ENCODE measurements around the gene TMEM108.

TMEM108 gene

DNA sequence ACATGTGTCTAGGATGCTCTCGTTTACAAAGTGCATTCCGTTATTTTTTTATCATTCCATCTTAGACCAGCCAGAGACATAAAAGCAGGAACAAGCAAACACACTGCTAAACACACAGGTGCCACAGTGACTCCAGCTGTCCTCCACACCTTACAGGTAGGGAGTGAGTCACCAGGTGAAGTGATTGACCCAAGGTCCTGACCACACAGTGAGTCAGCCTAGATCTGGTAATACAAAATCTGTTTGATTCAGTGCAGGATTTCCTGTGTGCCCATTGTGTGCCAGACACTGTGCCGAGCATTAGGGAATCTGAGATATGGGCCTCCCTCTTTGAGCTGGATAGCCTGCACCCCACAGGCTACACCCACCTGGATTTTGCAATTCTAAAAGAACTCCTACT, 345.0 kb downstream of the TMEM108 start:
- H3K9me3 Mint-ChIP-seq: no peaks in the 10 kb centered on the region
- H3K27ac Mint-ChIP-seq: no peak overlapping the region
- no peaks in the 10 kb centered on the region for H3K27me3 Mint-ChIP-seq
- H3K4me3 Mint-ChIP-seq: no peak overlapping the region
- no peaks in the 10 kb centered on the region for H3K4me1 Mint-ChIP-seq (ENCODE audit: low read depth)
- H3K36me3 Mint-ChIP-seq (ENCODE audit: low read depth): no peaks in the 10 kb centered on the region

DNA sequence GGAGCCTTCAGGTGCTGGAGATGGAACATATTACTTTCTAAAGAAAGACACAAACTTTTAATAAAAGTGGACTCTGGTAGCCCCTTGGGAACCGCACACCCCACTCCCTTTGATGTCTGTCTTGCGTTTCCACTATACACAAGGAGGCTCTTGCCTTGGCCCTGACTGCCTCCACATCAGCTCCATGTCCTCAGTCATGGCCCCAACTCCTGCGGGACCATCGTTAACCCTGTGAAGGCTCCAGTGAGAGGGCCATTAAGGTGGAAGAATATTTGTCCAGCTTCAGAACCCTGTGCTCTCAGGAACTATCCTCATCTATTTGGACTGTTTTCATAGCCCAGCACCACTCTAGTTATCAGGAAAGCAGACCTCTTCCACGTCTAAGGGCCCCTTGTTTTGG, 345.6 kb downstream of the TMEM108 start:
- Mint-ChIP-seq H3K4me3 (no peak overlapping the region), H3K36me3 (ENCODE audit: low read depth) (no peaks in the 10 kb centered on the region), H3K27ac (no peak overlapping the region), H3K27me3 (no peaks in the 10 kb centered on the region), H3K4me1 (ENCODE audit: low read depth) (no peaks in the 10 kb centered on the region), H3K9me3 (no peaks in the 10 kb centered on the region)

DNA sequence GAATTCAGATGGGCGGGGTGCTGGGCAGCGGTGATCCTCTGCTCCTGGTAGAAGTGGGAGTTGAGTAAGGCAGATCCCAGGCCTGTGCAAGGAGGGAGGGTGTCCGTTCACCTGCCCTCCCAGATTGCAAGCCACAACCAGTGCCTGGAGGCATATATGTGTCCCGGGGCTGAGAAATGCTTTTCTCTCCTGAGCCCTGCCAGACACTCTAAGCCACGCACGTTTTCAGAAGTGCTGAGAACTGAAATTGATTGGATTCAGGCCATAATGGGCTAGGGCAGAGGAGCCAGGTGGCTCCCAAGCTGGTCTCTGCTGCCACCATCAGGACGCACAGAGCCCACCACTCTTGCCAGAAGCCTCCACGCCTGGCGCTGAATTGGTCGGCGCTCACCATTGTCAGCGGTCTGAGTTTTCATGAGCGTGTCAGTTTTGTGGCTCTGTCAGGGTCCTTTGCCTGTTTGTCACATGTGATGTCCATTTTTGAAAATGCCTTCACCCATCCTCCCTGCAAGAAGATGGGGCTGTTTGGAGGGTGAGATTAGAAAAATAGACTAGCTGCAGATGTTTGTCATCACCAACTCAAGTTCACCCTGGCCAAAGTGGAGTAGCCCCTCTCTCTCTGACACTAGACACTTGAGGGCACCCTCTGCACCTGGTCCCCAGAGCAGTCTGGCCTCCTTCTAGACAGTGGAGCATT, 346.3 kb downstream of the TMEM108 start:
- no peaks in the 10 kb centered on the region for H3K9me3 Mint-ChIP-seq
- H3K4me3 Mint-ChIP-seq: no peak overlapping the region
- H3K27me3 Mint-ChIP-seq: no peaks in the 10 kb centered on the region
- no peaks in the 10 kb centered on the region for H3K36me3 Mint-ChIP-seq (ENCODE audit: low read depth)
- no peak overlapping the region for H3K27ac Mint-ChIP-seq
- H3K4me1 Mint-ChIP-seq (ENCODE audit: low read depth): no peaks in the 10 kb centered on the region

DNA sequence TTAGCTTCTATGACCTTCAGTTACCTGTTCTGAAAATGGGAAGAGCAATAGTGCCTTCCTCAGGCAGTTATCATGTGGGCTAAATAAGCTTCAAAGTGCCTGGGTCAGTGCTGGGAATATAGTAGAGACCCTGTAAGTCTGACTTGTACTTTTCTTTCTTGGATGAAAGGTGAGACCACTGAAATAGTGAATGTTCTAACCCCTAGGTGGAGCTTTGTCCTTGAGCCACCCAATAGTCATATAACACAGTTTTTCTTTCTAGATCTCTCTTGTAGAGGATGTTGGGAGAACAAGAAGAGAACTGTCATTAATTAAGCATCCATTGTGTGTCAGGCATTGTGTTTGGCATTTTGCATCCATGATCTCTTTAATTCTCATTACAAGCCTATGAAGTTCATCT, 348.7 kb downstream of the TMEM108 start:
- Mint-ChIP-seq H3K9me3 (no peaks in the 10 kb centered on the region), H3K4me1 (ENCODE audit: low read depth) (no peaks in the 10 kb centered on the region)

DNA sequence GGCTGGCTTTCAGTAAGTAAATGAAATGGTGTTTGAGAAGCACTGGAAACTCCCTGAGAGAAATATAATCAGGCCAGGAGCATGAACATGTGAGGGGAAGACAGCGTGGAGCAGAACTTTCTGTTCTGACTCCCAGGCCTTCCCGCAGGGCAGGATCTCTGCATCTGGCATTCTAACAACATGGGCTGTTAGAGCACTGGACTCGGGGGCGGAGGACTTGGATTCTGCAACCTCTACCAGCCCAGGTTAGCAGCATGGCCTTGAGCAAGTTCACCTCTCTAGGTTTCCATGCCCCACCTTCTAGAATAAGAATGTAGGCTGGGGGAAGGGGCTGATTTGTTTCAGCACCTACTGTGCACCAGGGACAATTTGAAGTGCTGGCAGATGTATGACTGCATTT, 349.1 kb downstream of the TMEM108 start:
- no peaks in the 10 kb centered on the region for H3K36me3 Mint-ChIP-seq (ENCODE audit: low read depth)
- no peaks in the 10 kb centered on the region for H3K4me1 Mint-ChIP-seq (ENCODE audit: low read depth)
- H3K4me3 Mint-ChIP-seq: no peak overlapping the region
- H3K27me3 Mint-ChIP-seq: no peaks in the 10 kb centered on the region
- no peak overlapping the region for H3K27ac Mint-ChIP-seq
- H3K9me3 Mint-ChIP-seq: no peaks in the 10 kb centered on the region

More for the DNA sequence above, 348.7 kb downstream of the TMEM108 start:
- no peaks in the 10 kb centered on the region for H3K27me3 Mint-ChIP-seq
- H3K36me3 Mint-ChIP-seq (ENCODE audit: low read depth): no peaks in the 10 kb centered on the region
- no peak overlapping the region for H3K27ac Mint-ChIP-seq
- H3K4me3 Mint-ChIP-seq: no peak overlapping the region

DNA sequence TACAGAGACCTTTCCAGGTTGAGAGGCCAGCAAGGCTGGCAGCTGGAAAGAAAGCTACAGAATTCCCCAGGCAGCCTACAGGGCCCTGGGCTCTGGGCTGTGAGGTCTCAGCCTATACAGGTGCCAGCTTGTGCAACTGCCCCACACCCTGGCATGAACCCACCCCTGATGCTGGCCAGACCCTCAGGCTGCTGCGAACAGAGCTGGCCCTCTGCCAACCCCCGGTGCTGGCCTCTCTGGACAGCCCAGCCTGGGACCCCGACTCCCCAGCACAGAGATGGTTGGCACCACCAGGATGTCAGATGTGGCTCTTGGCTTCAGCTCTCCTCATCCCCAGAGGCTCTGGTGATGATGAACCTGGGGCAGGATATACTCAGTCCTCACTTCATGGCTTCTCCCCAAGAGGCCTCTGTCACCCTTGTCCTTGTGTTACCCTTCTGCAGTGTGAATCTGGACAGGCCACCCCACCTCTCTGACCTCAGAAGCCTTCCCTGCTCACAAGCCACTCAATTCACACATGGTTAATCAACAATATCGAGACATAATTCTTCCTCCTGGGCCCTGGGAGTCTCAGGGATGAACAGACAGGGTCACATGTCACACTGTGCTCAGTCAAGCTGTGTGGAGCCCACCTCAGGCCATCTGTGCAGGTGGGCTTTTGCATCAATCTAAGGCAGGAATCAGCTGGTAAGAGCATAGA, 350.7 kb downstream of the TMEM108 start:
- Mint-ChIP-seq H3K27me3 (no peaks in the 10 kb centered on the region), H3K4me3 (no peak overlapping the region), H3K9me3 (no peaks in the 10 kb centered on the region), H3K36me3 (ENCODE audit: low read depth) (no peaks in the 10 kb centered on the region), H3K27ac (no peak overlapping the region), H3K4me1 (ENCODE audit: low read depth) (no peaks in the 10 kb centered on the region)

DNA sequence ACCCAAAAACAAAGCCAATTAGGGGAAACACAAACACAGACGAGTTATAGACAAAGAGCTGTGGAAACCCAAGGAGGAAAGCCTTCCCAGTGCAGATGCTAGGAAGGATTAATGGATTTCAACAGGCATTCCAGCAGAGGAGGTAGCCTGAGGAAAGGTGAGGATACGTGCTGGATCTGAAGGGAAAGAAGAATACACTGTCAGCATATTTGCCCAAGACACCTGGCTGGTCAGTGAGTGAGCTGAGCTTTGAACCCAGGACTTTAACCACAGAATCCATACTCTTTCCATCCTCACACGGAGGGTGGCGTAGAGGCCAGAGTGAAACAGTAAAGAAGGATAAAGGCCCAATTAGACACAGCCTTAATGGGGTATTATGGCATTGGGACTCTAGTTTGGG, 352.5 kb downstream of the TMEM108 start:
- Mint-ChIP-seq H3K27me3 (no peaks in the 10 kb centered on the region), H3K36me3 (ENCODE audit: low read depth) (no peaks in the 10 kb centered on the region), H3K9me3 (peaks cover 4% of the 10 kb centered on the region), H3K27ac (no peak overlapping the region), H3K4me1 (ENCODE audit: low read depth) (no peaks in the 10 kb centered on the region), H3K4me3 (no peak overlapping the region)

DNA sequence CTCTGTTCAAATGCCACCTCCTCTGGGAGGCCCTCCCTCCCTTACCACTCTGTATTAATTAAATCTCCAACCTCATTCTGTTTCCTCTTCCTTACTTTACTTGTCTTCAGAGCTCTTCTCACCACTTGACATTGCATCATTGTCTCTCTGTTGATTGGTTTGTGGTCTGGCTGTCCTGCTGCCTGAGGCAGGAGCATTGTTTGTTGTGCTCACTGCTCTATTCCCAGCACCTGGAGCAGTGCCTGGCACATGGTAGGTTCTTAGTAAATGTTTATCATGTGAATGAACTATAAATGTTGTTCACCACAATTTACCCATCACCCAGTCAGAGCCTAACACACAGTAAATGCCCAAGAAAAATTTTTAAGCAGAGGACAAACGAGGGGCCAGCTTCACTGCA, 355.0 kb downstream of the TMEM108 start:
- no peak overlapping the region for H3K4me3 Mint-ChIP-seq
- no peaks in the 10 kb centered on the region for H3K36me3 Mint-ChIP-seq (ENCODE audit: low read depth)
- no peak overlapping the region for H3K27ac Mint-ChIP-seq
- peaks cover 4% of the 10 kb centered on the region for H3K9me3 Mint-ChIP-seq
- H3K4me1 Mint-ChIP-seq (ENCODE audit: low read depth): no peaks in the 10 kb centered on the region
- H3K27me3 Mint-ChIP-seq: no peaks in the 10 kb centered on the region

DNA sequence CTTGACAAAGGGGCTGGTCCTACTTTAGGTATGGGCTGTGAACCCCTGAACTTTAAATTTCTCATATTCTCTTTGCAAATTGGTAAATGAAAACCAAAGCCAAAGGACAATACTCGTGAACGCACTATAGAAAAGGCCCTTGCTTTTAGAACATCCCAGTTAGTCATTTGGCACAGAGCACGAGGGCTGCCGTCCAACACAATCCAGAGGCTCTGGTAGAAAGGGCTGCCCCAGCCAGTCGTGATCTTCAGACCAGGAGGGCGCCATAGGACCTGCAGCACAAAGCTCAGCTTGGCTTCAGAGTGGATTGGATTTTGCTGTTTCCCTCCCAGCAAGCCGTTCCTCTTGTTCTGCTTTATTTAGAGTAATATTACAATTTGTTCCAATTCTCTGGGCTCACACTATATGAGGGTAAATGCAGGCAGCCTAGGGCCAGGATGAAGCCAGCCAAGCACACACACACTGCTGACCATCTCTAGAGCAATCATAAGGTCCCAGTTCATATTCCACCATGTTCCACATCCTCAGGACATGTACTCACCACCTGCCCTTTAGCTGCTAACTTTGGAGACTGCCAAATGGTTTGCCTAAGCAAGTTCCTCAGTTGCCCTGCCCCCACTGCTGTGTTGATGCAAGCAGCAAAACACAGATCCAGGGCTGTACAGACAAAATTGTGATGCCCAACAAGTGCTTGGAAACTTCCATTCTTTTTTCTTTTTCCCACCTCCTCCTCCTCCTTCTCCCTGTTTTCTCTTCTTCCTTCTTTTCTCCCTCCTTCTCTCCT, 355.7 kb downstream of the TMEM108 start:
- H3K9me3 Mint-ChIP-seq: peaks cover 4% of the 10 kb centered on the region
- H3K36me3 Mint-ChIP-seq (ENCODE audit: low read depth): no peaks in the 10 kb centered on the region
- H3K27me3 Mint-ChIP-seq: no peaks in the 10 kb centered on the region
- no peak overlapping the region for H3K27ac Mint-ChIP-seq
- H3K4me1 Mint-ChIP-seq (ENCODE audit: low read depth): no peaks in the 10 kb centered on the region
- no peak overlapping the region for H3K4me3 Mint-ChIP-seq

DNA sequence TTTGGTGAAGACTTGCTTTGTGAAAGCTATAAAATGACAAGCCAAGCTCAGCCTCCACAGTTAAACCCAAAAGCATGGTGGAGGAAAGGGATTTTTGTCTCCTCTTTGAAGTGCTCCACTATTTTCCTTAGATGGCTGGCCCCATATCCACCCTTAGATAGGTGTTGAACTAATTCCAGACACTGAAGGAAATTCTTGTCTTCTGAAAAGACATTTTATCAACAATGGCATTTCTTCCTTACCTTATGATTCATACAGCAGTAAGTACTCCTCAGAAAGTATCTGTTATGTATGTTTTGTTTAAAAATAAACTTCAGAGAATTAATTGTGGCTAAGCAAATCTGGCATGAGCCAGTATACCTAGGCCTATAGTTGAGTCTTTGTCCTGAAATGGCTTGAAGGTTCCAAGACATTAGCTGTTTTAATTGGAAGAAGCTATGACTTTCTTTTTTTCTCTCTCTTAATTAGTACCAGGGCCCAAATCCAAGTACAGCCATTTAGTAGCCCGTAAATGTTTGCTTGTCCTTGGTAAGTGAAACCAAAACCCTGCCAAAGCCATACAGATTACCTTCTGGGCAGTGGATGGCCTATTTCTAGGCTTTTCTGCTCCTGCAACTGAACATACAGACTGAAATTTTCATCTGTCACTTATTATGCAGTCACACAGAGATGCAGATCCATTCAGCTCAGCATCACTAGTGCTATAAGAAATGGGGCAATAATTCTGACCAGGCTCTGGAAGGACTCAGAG, 356.5 kb downstream of the TMEM108 start:
- H3K27me3 Mint-ChIP-seq: no peaks in the 10 kb centered on the region
- H3K4me1 Mint-ChIP-seq (ENCODE audit: low read depth): no peaks in the 10 kb centered on the region
- no peak overlapping the region for H3K27ac Mint-ChIP-seq
- H3K4me3 Mint-ChIP-seq: no peak overlapping the region
- peaks cover 4% of the 10 kb centered on the region for H3K9me3 Mint-ChIP-seq
- no peaks in the 10 kb centered on the region for H3K36me3 Mint-ChIP-seq (ENCODE audit: low read depth)

DNA sequence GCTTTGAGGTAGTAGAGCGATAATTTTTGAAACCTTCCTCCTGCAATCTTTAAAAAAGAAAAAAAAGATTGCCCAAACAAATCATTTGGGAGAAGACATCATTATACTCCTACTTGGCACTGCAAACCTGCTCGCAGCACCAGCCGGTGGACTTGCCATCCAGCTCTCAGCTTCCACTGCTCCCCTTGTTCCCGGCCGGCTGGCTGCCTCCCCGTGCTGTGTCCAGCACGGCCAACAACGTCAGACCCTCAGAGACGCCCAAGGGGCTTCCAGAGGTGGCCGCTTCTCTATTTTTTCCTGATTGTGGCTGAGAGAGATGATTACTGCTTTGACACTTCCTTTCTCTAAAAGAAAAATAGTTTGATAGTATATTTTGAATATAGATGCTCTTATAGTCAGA, 358.7 kb downstream of the TMEM108 start:
- H3K27me3 Mint-ChIP-seq: no peaks in the 10 kb centered on the region
- H3K4me1 Mint-ChIP-seq (ENCODE audit: low read depth): no peaks in the 10 kb centered on the region
- no peaks in the 10 kb centered on the region for H3K36me3 Mint-ChIP-seq (ENCODE audit: low read depth)
- peaks cover 4% of the 10 kb centered on the region for H3K9me3 Mint-ChIP-seq
- no peak overlapping the region for H3K27ac Mint-ChIP-seq
- no peak overlapping the region for H3K4me3 Mint-ChIP-seq

DNA sequence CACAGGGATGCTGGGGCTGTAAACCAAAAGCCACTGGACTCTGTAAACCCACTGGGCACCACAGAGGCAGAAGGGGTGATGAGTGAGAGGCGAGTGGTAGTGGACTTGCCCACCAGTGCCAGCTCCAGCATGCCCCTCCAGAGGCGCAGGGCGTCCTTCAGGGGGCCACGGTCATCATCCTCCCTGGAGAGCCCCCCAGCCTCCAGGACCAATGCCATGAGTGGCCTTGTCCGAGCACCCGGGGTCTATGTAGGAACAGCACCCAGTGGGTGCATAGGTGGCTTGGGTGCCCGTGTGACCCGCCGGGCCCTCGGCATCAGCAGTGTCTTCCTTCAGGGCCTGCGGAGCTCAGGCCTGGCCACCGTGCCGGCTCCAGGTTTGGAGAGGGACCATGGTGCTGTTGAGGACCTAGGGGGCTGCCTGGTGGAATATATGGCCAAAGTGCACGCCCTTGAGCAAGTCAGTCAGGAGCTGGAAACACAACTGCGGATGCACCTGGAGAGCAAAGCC, 361.9 kb downstream of the TMEM108 start, which contains the start of gene BFSP2:
TSS of gene BFSP2 (plus strand) at position 51 of the 510 bp plus-strand sequence. CDS start at position 79, 28 bp downstream.
- no peak within 1 kb of the TSS for H3K4me3 Mint-ChIP-seq
- no peak within 1 kb of the TSS for H3K27ac Mint-ChIP-seq

DNA sequence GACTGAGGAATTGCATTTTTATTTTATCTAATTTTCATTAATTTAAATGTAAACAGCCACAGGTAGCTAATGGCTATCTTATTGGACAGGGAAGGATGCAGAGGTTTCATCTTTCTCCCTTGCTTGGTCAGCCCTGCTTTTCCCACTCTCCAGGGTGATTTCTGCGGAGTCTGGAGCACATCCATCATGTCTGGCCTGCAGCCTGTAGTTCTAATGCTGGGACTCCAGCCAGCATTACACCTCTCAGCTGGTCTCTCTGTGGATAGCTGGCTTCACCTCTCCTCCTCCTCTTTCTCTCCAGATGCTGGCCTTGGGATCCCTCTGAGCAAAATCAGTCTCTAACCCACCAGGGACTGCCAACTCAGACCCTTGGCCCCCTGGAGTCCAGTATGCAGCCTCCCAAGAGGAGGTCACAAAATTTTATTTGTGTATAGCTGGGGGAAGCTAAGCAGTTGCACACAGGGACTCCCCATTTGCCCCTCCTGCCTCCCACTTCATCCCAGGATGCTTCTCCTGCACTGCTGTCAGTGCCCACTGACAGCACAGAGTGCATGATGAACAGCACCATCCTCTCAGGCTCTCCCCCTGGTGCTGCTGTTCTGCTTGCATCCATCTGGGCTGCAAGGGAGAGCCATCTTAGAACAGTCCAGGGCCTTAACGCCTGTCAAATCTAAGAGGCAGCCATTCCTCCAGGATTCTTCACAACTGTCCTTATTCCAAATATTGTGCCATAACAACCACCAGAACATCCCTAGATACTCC, 363.4 kb downstream of the TMEM108 start:
- no peaks in the 10 kb centered on the region for H3K4me1 Mint-ChIP-seq (ENCODE audit: low read depth)
- H3K36me3 Mint-ChIP-seq (ENCODE audit: low read depth): no peaks in the 10 kb centered on the region
- H3K4me3 Mint-ChIP-seq: no peak overlapping the region
- no peaks in the 10 kb centered on the region for H3K9me3 Mint-ChIP-seq
- peaks cover 2% of the 10 kb centered on the region for H3K27me3 Mint-ChIP-seq
- no peak overlapping the region for H3K27ac Mint-ChIP-seq

More for the DNA sequence above, 361.9 kb downstream of the TMEM108 start, which contains the start of gene BFSP2:
- Mint-ChIP-seq H3K27me3 (no peaks in the 10 kb centered on the region), H3K4me1 (ENCODE audit: low read depth) (no peaks in the 10 kb centered on the region), H3K9me3 (no peaks in the 10 kb centered on the region), H3K36me3 (ENCODE audit: low read depth) (no peaks in the 10 kb centered on the region)

DNA sequence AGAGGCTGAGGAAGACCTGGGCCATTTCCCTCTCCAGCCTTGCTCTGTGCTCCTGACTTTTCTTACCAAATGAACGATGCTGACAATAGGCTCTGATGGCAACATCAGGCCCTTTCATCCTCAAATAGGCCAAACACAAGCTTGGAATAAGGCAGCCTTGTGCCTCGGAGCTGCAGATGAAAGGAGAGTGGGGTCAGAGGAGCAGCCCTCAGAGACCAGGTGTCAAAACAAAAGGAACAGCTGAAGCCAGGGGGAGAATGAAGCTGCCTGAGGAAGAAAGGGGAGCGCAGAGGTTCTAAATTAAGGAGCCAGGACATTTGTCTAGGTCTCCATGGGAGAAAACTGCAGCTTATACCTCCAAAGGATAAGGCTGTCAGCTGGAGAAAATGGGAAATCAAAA, 366.7 kb downstream of the TMEM108 start:
- H3K9me3 Mint-ChIP-seq: no peaks in the 10 kb centered on the region
- H3K36me3 Mint-ChIP-seq (ENCODE audit: low read depth): no peaks in the 10 kb centered on the region
- no peaks in the 10 kb centered on the region for H3K4me1 Mint-ChIP-seq (ENCODE audit: low read depth)
- no peak overlapping the region for H3K27ac Mint-ChIP-seq
- H3K4me3 Mint-ChIP-seq: no peak overlapping the region
- H3K27me3 Mint-ChIP-seq: peaks cover 4% of the 10 kb centered on the region
